ENCODE data around the gene COL4A2.

Gene COL4A2

GRCh38 chr13:110398564-110399507, 91.8 kb downstream of the COL4A2 start:
- DNase-seq (ENCODE audit: low read depth in 1 of 2, low spot score in 1 of 2), result no peak

GRCh38 chr13:110399801-110400200, 92.7 kb downstream of the COL4A2 start:
- DNase-seq (ENCODE audit: low read depth in 1 of 2, low spot score in 1 of 2), result no peak

DNA sequence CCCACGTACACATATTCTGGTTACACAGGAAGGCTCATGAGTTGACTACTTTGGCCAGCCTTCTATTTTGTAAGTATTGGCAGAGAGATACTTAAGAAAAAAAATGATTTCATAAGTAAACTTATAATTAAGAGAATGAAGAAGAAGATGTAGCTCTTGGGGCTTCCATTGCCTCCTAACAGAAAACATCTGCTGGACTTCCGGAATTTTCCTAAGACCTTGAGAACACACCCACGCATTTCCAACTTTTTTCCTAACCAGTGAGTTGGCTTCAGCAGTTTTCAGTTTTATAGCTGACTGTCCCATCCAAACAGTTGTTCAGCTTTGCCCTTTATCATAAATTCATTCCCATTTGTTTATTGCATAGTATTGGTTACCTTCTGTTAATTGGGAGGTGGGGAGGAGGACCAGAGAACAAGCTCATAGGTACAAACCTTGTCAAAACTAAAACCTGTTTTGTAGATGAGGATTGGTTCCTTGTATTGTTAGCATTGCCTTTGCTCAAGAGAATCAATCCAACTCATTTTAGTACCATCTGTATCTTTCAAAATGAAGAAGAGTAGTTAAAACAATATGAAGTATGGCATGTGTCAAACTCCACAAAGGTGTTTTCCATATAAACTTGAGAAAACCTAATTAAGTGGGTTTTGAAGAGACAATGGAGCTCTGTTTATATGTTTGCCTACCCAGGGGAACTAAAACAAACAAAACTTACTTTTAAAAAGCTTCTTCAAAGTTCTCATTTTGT, 93.9 kb downstream of the COL4A2 start:
- no peak for DNase-seq (ENCODE audit: low read depth in 1 of 2, low spot score in 1 of 2)

GRCh38 chr13:110402299-110403069, 95.4 kb downstream of the COL4A2 start:
- no peak for DNase-seq (ENCODE audit: low read depth in 1 of 2, low spot score in 1 of 2)

- no peak for DNase-seq (ENCODE audit: low read depth in 1 of 2, low spot score in 1 of 2)
Observed at GRCh38 chr13:110403315-110403714, 96.2 kb downstream of the COL4A2 start.

- no peak for DNase-seq (ENCODE audit: low read depth in 1 of 2, low spot score in 1 of 2)
Observed at GRCh38 chr13:110403721-110404120, 96.6 kb downstream of the COL4A2 start.

DNA sequence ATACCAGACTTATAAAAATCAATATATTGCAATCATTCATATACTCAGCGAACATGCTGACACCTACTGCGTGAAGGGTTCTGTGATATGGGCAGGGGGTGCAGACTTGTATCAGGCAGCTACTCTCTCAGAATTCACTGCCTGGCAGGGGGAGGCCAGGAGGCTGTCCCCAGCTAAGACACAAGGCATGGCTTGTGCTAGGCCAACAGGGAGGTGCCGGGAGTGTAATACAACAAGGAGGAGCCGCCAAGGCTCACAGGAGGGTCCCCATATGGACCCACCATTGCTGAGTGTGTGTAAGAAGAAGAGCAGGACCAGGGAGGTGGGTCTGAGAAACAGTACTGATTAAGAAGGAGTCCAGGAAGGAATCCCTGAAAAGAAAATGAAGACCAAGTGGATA, 97.2 kb downstream of the COL4A2 start:
- no peak for DNase-seq (ENCODE audit: low read depth in 1 of 2, low spot score in 1 of 2)

DNA sequence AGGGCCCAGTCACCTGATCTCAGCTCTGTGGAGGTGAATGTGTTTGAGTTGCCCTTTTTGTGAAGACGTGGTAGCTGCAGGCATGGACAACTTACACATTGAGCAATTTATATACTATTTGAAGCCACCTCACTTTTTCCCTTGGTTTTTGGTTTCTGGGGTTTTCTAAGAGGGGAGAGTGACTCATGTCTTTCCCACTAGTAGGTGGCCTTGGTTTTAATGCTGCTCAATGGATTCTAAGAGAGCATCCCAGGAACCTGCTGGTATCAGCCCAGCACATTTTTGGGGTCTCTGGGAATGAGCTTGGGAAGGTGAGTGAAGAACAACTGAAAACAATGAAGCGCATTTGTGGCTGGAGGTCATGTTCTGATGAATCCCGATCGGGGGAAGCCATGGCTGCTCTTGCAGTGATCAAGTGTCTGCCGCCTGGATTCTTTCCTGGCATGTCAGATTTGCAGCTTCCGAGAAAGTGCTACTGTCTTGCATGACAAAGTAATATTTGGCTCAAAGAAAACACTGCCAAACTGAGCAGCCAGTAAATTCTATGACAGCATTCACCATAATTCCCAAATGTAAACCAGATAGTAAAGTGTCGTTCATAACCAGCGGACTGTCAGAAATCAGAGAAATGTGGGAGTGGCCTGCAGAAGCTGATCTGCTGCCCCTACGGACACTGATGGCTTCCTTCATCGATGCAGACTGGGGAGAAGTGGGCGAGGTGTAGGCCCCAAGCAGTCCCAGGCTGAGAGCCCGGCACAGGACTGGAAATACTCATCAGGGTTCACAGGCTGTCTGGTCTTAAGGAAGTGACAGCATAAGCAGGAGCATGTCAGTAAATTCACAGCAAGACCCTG, 98.7 kb downstream of the COL4A2 start:
- no peak for DNase-seq (ENCODE audit: low read depth in 1 of 2, low spot score in 1 of 2)

DNA sequence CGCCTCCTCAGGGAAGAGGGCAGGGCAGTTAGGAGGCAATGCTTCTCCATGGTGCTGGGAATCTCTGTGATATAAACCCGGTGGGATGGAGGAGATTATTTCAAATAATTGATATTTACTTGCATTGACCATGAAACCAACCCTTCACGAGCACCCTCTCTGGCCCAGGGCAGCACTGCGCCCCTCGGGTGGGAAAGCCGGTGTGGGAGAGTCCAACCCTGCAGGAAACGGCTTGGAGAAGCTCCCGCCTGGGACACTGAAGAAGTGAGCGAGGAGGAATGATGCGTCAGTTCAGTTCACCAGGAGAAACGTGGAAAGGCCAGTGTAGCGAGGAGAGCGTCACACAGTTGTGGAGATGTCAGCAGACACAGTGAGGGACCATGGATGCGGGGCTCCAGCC, 99.9 kb downstream of the COL4A2 start:
- DNase-seq (ENCODE audit: low read depth in 1 of 2, low spot score in 1 of 2), result no peak

DNA sequence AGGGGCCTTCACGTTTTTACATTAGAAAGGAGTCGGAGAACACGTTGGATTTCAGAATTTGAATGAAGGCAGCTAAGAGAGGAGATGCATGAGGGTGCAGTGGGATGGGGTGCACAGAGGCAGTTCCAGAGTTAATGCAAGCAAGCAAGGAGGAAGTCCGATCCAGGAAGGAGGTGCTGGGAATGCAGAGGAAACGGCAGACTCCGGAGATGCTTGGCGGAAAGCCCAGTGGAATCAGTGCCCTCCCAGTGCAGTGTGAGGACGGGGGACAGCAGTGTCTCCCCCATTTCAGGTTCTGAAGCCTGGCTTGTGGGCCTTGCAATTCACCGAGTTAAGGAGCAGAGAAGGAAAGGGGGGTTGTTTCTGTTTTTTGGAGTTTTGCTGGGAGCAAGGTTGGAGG, 100.4 kb downstream of the COL4A2 start:
- no peak for DNase-seq (ENCODE audit: low read depth in 1 of 2, low spot score in 1 of 2)

DNA sequence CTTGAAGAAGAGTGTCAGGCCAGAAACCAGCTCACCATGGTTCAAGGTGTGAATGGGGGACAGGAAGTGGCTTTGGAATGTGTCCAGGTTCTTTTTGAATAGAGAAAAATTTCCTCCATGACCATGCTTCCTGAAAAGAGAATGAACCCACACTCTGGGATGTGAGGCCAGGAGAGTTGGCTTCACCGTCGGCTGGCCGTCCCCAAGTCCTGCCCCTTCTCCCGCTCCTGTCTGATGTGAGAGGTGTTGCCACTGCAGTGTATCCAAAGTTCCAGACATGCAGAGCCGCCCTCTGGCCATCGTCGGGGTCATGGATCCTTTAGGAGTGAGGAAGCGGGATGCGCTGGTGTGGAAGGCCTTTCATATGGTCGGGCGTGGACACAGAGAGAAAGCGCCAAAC, 101.2 kb downstream of the COL4A2 start:
- no peak for DNase-seq (ENCODE audit: low read depth in 1 of 2, low spot score in 1 of 2)

DNA sequence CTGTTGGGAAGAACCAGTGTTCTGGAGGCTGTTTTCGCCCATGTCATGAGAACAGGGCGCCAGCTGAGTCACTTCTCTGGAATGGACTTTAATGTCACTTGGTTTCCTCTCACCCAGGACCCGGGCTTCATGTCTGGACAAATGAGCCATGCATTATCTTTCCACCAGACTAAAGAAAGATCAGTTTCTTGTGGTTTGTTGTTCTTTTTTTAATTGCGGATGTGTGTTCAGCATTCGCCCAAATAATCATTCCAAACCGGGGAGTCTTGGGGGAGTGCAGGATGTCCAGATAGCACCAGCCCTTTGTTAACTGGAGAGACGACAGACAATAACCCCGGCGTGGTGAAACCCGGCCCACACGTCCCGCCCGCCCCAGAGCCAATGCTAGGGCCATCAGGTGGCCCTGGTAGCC, 102.5 kb downstream of the COL4A2 start:
- DNase-seq (ENCODE audit: low read depth in 1 of 2, low spot score in 1 of 2), result no peak

- DNase-seq (ENCODE audit: low read depth in 1 of 2, low spot score in 1 of 2), result no peak
Observed at GRCh38 chr13:110410000-110410399, 102.9 kb downstream of the COL4A2 start.

DNA sequence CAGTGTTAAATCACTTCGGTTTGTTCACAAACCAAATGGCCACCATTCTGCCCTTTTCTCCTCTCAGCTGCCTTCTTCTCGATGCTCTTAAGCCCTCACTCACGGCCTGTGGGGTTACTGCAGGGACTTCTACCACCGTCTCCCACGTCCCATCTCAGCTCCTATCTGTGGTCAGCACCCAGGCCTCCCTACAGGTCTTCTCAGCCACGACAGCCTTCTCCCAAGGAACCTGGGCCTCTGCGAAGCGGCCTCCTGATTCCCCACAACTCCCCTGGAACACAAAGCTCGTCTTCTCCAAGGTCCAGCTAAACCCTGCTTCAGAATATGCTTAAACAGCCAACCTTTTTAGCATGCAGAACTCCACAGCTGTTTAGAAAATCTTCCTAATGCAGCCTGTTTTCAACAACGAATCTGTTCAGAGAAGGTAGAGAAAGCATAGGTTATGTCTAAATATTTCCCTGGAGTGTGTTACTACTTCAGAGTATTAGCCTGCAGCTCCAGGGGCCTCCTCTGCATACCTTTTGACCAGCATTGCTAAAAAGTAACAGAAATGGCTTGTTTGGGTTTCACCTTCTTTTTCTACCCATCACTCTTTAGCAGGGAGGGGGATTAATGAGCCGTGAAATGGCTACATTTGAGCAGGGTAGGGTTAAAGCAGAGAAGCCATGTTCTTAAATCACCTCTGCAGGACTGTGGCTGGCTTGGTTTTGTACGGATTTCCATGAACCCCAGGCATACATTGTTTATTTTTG, 104.0 kb downstream of the COL4A2 start:
- DNase-seq (ENCODE audit: low read depth in 1 of 2, low spot score in 1 of 2), result no peak

DNA sequence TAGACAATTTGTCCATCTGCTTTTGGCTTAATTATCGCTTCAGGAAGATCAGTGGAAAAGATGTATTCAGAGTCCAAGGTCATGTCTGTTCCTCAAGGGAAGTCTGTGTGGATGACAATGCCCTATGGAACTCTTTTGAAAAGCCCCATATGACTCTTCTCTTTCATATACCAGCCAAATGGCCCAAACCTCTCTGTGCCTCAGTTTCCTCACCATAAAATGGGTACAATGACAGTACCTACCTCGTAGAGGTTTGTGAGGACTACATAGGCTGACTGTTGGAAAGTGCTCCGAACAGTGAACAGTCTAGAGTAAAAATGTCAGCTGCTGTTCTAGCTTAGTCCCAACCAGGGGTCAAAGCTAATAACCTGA, 104.6 kb downstream of the COL4A2 start:
- DNase-seq (ENCODE audit: low read depth in 1 of 2, low spot score in 1 of 2), result no peak

- peak; percentile 15 to 38 for DNase-seq (ENCODE audit: low read depth in 1 of 2, low spot score in 1 of 2)
Observed at GRCh38 chr13:110412132-110412914, 105.2 kb downstream of the COL4A2 start.

- DNase-seq (ENCODE audit: low read depth in 1 of 2, low spot score in 1 of 2), result no peak
Observed at GRCh38 chr13:110413016-110413675, 106.1 kb downstream of the COL4A2 start.

DNA sequence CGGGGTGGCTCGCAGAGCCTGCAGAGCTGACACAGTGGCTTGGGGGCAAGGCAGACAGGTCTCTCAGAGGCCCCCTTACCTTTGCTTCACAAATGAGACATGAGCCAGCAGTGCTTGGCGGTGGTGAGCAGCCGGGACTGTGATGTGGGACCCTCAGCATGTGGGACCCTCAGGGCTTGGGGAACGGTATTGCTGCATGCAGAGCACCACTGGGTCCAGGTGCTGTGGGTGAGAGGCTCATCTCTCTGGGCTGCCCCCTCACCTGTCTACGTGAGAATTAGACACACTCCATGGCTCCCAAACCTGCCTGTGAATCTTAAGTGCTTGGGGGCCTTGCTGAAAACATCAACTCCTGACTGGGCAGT, 106.6 kb downstream of the COL4A2 start:
- DNase-seq (ENCODE audit: low read depth in 1 of 2, low spot score in 1 of 2), result no peak

DNA sequence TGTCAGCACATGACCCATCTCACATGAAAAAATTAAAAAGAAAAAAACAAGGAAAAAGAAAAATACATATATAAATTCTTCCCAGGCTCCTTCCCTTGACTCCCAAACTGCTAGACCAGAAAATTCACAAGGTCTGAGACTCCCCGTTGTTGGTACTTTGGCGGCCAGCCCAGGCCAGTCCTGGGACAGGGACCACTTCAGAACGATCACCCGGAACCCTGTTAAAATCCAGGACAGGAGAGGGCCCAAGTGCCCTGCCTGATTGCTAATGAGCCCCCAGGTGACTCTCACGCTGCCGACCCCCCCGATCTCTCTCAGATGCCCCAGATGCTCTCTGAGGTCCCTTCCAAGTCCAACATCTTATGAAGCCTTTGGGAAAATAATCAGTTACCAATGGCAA, 107.2 kb downstream of the COL4A2 start:
- DNase-seq (ENCODE audit: low read depth in 1 of 2, low spot score in 1 of 2), result no peak
